HG03442 (cell line): Measurements from ENCODE around the gene AQP9.

Source experiments
- ATAC-seq: cut with Tn5 transposase; IDR thresholded peaks from one replicate; pipeline ENCODE4 v1.9.1; 2021; ENCODE audit warnings: mild to moderate bottlenecking, moderate library complexity; ENCODE audit not compliant: unreplicated experiment

The AQP9 gene

DNA sequence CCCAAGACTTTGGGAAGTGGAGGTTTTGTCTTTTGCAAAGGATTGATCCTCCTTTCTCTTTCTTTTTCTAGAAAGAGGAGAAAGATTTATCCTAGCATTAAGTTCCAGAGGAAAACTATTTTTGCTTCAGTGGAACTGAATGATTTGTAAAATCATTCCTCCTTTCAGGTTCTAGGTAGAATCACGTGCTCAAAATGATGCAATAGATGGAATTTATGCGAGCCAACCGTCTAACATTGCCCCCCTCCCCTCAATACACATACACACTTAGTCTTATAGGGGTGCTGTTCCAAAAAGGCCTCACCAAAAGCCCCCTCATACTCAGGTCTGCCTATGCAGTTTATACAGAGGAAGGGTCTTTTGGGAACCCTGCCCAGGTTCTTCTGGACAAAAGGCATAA is 85.3 kb downstream of the AQP9 start:
- ATAC-seq: no peak

DNA sequence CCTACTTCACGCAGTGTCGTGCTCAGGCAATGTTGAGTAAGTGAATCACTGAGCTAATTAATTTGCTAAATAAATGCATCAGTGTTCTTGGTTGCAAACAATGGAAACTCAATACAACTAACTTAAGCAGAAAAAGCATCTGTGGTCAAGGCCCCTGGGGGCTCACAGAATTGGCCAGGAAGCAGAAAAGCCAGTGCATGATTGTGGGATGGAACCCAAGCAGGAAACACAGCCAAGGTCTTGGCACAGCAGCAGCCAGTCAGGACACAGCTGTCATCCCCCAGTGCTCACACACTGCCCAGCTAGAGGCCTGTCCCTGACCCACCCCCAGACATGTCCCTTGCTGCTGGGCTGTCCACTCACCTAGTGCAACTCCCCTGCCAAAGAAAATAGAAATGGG is 85.9 kb downstream of the AQP9 start:
- no peak for ATAC-seq

DNA sequence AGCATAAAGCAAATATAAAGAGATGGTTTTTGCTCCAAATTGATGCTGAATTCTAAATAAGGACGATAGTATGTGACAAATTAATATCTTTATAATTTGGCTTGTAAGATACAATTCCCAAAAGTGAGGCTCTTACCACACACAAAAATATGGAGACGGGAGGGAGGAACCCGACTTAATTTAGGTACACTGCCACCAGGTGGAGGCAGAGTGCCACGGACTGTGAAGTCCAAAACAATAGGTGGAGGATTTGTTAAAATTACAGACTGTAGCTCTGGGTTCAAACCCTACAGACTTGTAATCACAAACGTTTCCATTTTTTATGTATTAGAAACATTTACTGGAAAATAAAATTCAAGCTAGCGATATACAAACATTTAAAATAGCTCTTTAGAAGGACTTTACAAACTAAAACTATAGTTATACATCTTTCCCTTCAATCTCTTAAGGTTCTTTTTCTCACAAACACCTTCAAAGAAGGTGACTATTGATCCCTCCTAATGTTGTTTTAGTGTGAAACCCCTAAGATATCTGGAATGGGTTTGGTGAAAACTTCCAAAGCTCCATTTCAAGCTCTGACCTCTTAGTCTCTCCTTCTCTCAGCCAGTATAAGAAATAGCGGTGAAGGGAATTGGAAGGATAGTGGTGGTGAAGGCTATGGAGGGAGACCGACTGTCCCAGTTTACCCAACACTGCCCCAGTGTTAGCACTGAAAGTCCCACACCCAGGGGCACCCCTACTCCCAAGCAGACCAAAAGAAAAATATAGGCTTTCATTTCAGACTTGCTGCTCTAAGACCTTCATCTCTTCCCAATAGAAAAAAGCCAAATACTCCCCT is 89.7 kb downstream of the AQP9 start:
- no peak for ATAC-seq

GRCh38 chr15:58228718-58229117 is 90.5 kb downstream of the AQP9 start:
- ATAC-seq: no peak

DNA sequence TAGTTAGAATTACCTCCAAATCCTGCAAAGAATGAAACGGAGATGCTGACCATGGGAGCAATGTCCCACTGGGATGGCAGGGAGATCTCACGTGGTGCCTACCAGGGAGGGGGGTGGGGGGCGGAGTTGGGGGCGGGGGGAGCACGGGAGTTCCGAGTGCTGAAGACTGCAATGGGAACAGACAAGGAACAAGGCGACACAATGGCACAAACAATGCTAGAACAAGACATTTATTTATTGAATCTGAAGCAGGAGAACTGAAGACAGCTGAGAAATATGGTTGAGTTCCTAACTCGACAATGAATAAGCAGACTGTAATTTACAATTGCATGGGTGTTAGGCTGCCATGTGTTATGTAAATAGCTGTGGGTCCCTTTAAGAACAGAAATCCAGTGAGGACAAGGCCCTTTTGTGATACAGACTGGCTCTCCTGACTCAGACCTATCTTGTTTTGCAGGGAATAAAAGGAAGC is 91.2 kb downstream of the AQP9 start:
- no peak for ATAC-seq

DNA sequence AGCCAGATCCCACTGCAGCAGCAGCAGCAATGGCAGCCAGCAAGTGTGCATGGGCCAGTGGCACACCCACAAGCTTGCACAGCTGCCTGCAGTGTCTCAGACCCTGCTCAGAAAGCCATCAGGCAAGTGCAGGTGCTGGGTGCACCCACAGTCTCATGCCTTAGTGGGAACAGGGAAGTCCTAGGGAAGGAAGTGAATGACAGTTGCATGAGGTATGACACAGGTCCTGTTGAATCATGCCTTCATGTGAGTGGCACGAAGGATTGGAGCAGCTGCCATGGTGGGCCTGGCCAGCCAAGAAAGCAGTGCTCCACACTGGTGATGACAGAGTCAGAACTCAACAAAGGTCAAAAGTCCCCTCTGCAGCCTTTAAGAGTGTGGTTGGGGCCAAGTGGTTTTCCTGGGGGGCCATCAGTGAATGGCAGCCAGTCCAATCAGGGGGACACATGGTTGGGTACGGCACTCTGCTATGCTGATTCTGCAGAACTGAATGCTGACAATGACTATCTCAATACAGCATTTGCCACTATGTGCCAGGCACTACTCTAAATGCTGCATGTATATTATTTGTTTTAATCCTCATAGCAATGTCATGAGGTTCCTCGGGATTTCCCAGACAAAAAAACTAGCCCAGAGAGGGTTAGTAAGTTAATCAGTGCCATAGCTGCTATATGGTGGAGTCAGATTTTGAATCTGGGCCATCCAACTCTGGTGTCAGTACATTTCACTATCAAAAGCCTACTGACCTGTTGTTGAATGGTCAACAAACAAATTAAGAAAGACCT is 94.3 kb downstream of the AQP9 start:
- ATAC-seq: no peak

DNA sequence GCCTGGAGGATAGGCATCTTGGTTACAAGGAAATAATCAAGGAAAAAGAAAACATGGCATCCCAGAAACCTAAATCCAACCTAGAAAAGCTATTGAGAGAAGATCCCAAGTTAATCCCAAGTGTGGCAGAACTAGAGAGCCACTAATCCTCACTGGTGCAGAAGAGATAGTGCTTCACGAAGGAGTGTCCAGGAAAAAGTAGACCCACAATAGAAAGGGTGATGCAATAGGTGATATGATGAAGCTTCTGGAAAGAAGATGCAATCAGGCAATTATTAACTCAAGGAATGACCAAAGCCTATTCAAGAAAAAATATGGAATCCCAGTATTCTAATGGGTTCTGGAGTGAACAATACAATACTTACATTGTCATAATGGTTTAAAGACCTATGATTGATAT is 95.2 kb downstream of the AQP9 start:
- ATAC-seq: no peak
